ENCODE data around the gene RAB24. TPM values are rescaled to one million over a fixed set of nuclear protein-coding genes. Genes with fewer than 3 reads are reported as not detected.

RAB24 gene
- total and polyA plus RNA-seq, 9 donors: 17.0 to 40.4 (median 26.8) TPM

GRCh38 chr5:177300236-177300880 lies 3.2 kb downstream of the RAB24 start:
- no peaks in the 10 kb centered on the region for H3K36me3 ChIP-seq
- no peaks in the 10 kb centered on the region for H3K27me3 ChIP-seq
- peaks cover 16% of the 10 kb centered on the region for H3K4me1 ChIP-seq (ENCODE audit: insufficient read depth)
- H3K9me3 ChIP-seq: no peaks in the 10 kb centered on the region
- no peak for TF ChIP-seq EP300 (IDR thresholded peaks at IDR 0.05)
- no peak for TF ChIP-seq POLR2A (IDR thresholded peaks at IDR 0.05)
- TF ChIP-seq CTCF (IDR thresholded peaks at IDR 0.05): no peak
- no peak overlapping the region for H3K4me3 ChIP-seq
- whole genome bisulfite sequencing, 3 donors: 6 to 11% (median 7%) methylated on average over 4 of the region's 4 CpGs
- H3K27ac ChIP-seq: peak overlapping the region in 1 of 2 donors; percentile 6
- peak in 3 of 5 donors; percentile 55 to 68 (median 60) for DNase-seq
- intact Hi-C loops (cut with DNase I): loop anchor here in 3 of 4 donors (10.0 kb wide), 1 partner anchor 186 kb away; no protein-coding TSS in a partner anchor

GRCh38 chr5:177299697-177300096 lies 3.8 kb downstream of the RAB24 start:
- Histone ChIP-seq H3K4me1 (ENCODE audit: insufficient read depth) (peaks cover 16% of the 10 kb centered on the region), H3K27me3 (no peaks in the 10 kb centered on the region)
- intact Hi-C loops (cut with DNase I): loop anchor here in 3 of 4 donors (10.0 kb wide), 1 partner anchor 185 kb away; no protein-coding TSS in a partner anchor

GRCh38 chr5:177297922-177298321 lies 5.6 kb downstream of the RAB24 start:
- Histone ChIP-seq H3K36me3 (no peaks in the 10 kb centered on the region), H3K27ac (no peak overlapping the region), H3K9me3 (no peaks in the 10 kb centered on the region), H3K4me3 (no peak overlapping the region), H3K27me3 (no peaks in the 10 kb centered on the region), H3K4me1 (ENCODE audit: insufficient read depth) (peaks cover 10% of the 10 kb centered on the region)
- 80 to 87% (median 82%) methylated on average over 2 of the region's 2 CpGs for WGBS, 3 donors
- DNase-seq: no peak
- TF ChIP-seq POLR2A (IDR thresholded peaks at IDR 0.05) (no peak), CTCF (IDR thresholded peaks at IDR 0.05) (no peak), EP300 (IDR thresholded peaks at IDR 0.05) (no peak)
- intact Hi-C loops (cut with DNase I): no loop called here

More at GRCh38 chr5:177299697-177300096, 3.8 kb downstream of the RAB24 start:
- no peak overlapping the region for H3K4me3 ChIP-seq
- DNase-seq: no peak
- TF ChIP-seq POLR2A (IDR thresholded peaks at IDR 0.05): no peak
- TF ChIP-seq CTCF (IDR thresholded peaks at IDR 0.05): no peak
- no peak for TF ChIP-seq EP300 (IDR thresholded peaks at IDR 0.05)
- peak overlapping the region in 1 of 2 donors; percentile 6 for H3K27ac ChIP-seq
- no peaks in the 10 kb centered on the region for H3K36me3 ChIP-seq
- whole genome bisulfite sequencing, 3 donors: 61 to 72% (median 64%) methylated on average over 9 of the region's 9 CpGs
- H3K9me3 ChIP-seq: no peaks in the 10 kb centered on the region

GRCh38 chr5:177296581-177296980 lies 6.9 kb downstream of the RAB24 start:
- DNase-seq: no peak
- Histone ChIP-seq H3K4me1 (ENCODE audit: insufficient read depth) (peaks cover 4% of the 10 kb centered on the region), H3K27me3 (no peaks in the 10 kb centered on the region), H3K27ac (no peak overlapping the region), H3K4me3 (no peak overlapping the region), H3K9me3 (no peaks in the 10 kb centered on the region), H3K36me3 (no peaks in the 10 kb centered on the region)
- 50 to 55% (median 51%) methylated on average over 4 of the region's 4 CpGs for WGBS, 3 donors
- intact Hi-C loops (cut with DNase I): no loop called here
- TF ChIP-seq EP300 (IDR thresholded peaks at IDR 0.05): no peak
- TF ChIP-seq POLR2A (IDR thresholded peaks at IDR 0.05): no peak
- no peak for TF ChIP-seq CTCF (IDR thresholded peaks at IDR 0.05)
